Thyroid gland (tissue), 4 donors: Measurements from ENCODE around the gene HIVEP3.

ENCODE experiments used
- CTCF ChIP-seq, 6 experiments: fragments of 200-600 bp in 3 of 6; fragments of 450-650 bp in 3 of 6; sonication (generic) in 3 of 6; IDR thresholded peaks; one replicate each; pipeline ENCODE4 v1.5.1; 2016 to 2019; ENCODE audit warnings: antibody characterized with exemption in 6 of 6, mild to moderate bottlenecking in 2 of 6, inconsistent platforms in 1 of 6, moderate library complexity in 1 of 6
- POLR2A ChIP-seq, 2 donors: fragments of 450-650 bp; IDR thresholded peaks; one replicate each; pipeline ENCODE4 v1.6.1; 2017; ENCODE audit warnings: antibody characterized with exemption in 2 of 2, mild to moderate bottlenecking in 2 of 2, moderate library complexity in 1 of 2

GRCh38 chr1:41851589-41851988 lies 67.1 kb downstream of the HIVEP3 start:
- no peak for TF ChIP-seq CTCF (IDR thresholded peaks at IDR 0.05)
- TF ChIP-seq POLR2A (IDR thresholded peaks at IDR 0.05): no peak
